H9 (cell line): Measurements from ENCODE around the gene SMARCC2. TPM values are rescaled to one million over a fixed set of nuclear protein-coding genes. Genes with fewer than 3 reads are reported as not detected.

ENCODE experiments used
- DNase-seq: peaks from one replicate; pipeline ENCODE4 v3.0.0-alpha.2; 2017
- H2AFZ ChIP-seq: one replicate; pipeline ENCODE4 v1.6.1; 2013; ENCODE audit warnings: mild to moderate bottlenecking, low read length, control low read depth, moderate library complexity
- H2AK5ac ChIP-seq: 2 replicates; pipeline ENCODE4 v1.6.1; 2013; ENCODE audit warnings: low read length, control low read depth, mixed read lengths; ENCODE audit not compliant: insufficient read length
- H2BK120ac ChIP-seq: one replicate; pipeline ENCODE4 v1.6.1; 2013; ENCODE audit warnings: low read depth, mild to moderate bottlenecking, low read length, control low read depth, inconsistent platforms; ENCODE audit not compliant: poor library complexity, severe bottlenecking
- H2BK12ac ChIP-seq: 2 replicates; pipeline ENCODE4 v1.6.1; 2013; ENCODE audit warnings: low read length, control low read depth, mixed read lengths, low read depth; ENCODE audit not compliant: insufficient read length
- H2BK15ac ChIP-seq: 2 replicates; pipeline ENCODE4 v1.6.1; 2013; ENCODE audit warnings: low read depth, low read length, control low read depth
- H2BK20ac ChIP-seq: one replicate; pipeline ENCODE4 v1.6.1; 2013; ENCODE audit warnings: low read depth, mild to moderate bottlenecking, low read length, control low read depth, inconsistent platforms; ENCODE audit not compliant: poor library complexity, severe bottlenecking
- H2BK5ac ChIP-seq: 2 replicates; pipeline ENCODE4 v1.6.1; 2013; ENCODE audit warnings: low read length, control low read depth, mixed read lengths; ENCODE audit not compliant: insufficient read length
- H3K14ac ChIP-seq: 2 replicates; pipeline ENCODE4 v1.6.1; 2013; ENCODE audit warnings: low read length, control low read depth; ENCODE audit not compliant: insufficient read depth
- H3K18ac ChIP-seq: 2 replicates; pipeline ENCODE4 v1.6.1; 2013; ENCODE audit warnings: low read depth, mild to moderate bottlenecking, mixed read lengths, low read length, control low read depth; ENCODE audit not compliant: insufficient read length
- H3K23ac ChIP-seq: 2 replicates; pipeline ENCODE4 v1.6.1; 2013; ENCODE audit warnings: low read length, control low read depth, mixed read lengths, low read depth; ENCODE audit not compliant: insufficient read length
- H3K23me2 ChIP-seq: 2 replicates; pipeline ENCODE4 v1.6.1; 2013; ENCODE audit warnings: low read depth, mild to moderate bottlenecking, mixed read lengths, low read length, control low read depth; ENCODE audit not compliant: insufficient read length, poor library complexity, severe bottlenecking
- H3K27ac ChIP-seq: 2 replicates; pipeline ENCODE4 v1.5.1; 2013; ENCODE audit warnings: low read length, control low read depth, mixed read lengths, low read depth; ENCODE audit not compliant: insufficient read length
- H3K27me3 ChIP-seq: 2 replicates; pipeline ENCODE4 v1.6.1; 2013; ENCODE audit warnings: low read length, control low read depth, inconsistent platforms; ENCODE audit not compliant: insufficient read depth
- H3K4ac ChIP-seq: 2 replicates; pipeline ENCODE4 v1.6.1; 2013; ENCODE audit warnings: low read depth, mild to moderate bottlenecking, control low read depth, inconsistent platforms, low read length, moderate library complexity
- H3K4me1 ChIP-seq: 2 replicates; pipeline ENCODE4 v1.6.1; 2013; ENCODE audit warnings: low read length, control low read depth, inconsistent platforms; ENCODE audit not compliant: insufficient read depth
- H3K4me2 ChIP-seq: 2 replicates; pipeline ENCODE4 v1.6.1; 2013; ENCODE audit warnings: low read length, control low read depth, mixed read lengths; ENCODE audit not compliant: insufficient read length, insufficient read depth
- H3K56ac ChIP-seq: 2 replicates; pipeline ENCODE4 v1.6.1; 2013; ENCODE audit warnings: low read depth, mild to moderate bottlenecking, mixed read lengths, low read length, control low read depth; ENCODE audit not compliant: insufficient read length
- H3K79me1 ChIP-seq: 2 replicates; pipeline ENCODE4 v1.6.1; 2013; ENCODE audit warnings: low read depth, mild to moderate bottlenecking, moderate library complexity, low read length, control low read depth, inconsistent platforms; ENCODE audit not compliant: insufficient read depth, poor library complexity, severe bottlenecking
- H3K79me2 ChIP-seq: 2 replicates; pipeline ENCODE4 v1.6.1; 2013; ENCODE audit warnings: low read length, control low read depth, inconsistent platforms; ENCODE audit not compliant: insufficient read depth
- H3K9ac ChIP-seq: 2 replicates; pipeline ENCODE4 v1.6.1; 2013; ENCODE audit warnings: low read length, control low read depth, mixed read lengths; ENCODE audit not compliant: insufficient read length; ENCODE audit errors: extremely low read depth
- H3K9me3 ChIP-seq: one replicate; pipeline ENCODE4 v1.6.1; 2013; ENCODE audit warnings: low read depth, low read length, inconsistent platforms; ENCODE audit not compliant: control insufficient read depth
- H3T11ph ChIP-seq: one replicate; pipeline ENCODE4 v1.6.1; 2013; ENCODE audit warnings: mild to moderate bottlenecking, low read length, control low read depth, inconsistent platforms
- H4K20me1 ChIP-seq: one replicate; pipeline ENCODE4 v1.6.1; 2013; ENCODE audit not compliant: control insufficient read depth, insufficient read length, insufficient read depth
- H4K5ac ChIP-seq: 2 replicates; pipeline ENCODE4 v1.6.1; 2013; ENCODE audit warnings: low read depth, mild to moderate bottlenecking, mixed read lengths, low read length, control low read depth; ENCODE audit not compliant: insufficient read length
- H4K8ac ChIP-seq: replicated peaks from 2 replicates; pipeline ENCODE4 v1.6.1; 2013; ENCODE audit warnings: low read length, control low read depth, mixed read lengths, low read depth; ENCODE audit not compliant: insufficient read length
- H4K91ac ChIP-seq: 2 replicates; pipeline ENCODE4 v1.6.1; 2013; ENCODE audit warnings: low read depth, mild to moderate bottlenecking, moderate library complexity, mixed read lengths, low read length, control low read depth; ENCODE audit not compliant: insufficient read length
- H3K27ac Mint-ChIP-seq, 3 experiments: 2 replicates in 2 of 3; 3 replicates in 1 of 3; pipeline ENCODE4 v1.8.0; 2020 to 2021; ENCODE audit warnings: mixed read lengths in 3 of 3, mild to moderate bottlenecking in 1 of 3, moderate library complexity in 1 of 3
- H3K27me3 Mint-ChIP-seq: 2 replicates; pipeline ENCODE4 v1.8.0; 2021; ENCODE audit warnings: low read depth, mild to moderate bottlenecking, moderate library complexity, mixed read lengths
- H3K36me3 Mint-ChIP-seq, 3 experiments: 2 replicates in 2 of 3; 3 replicates in 1 of 3; pipeline ENCODE4 v1.8.0; 2020 to 2021; ENCODE audit warnings: low read depth in 3 of 3, mixed read lengths in 3 of 3; ENCODE audit not compliant: insufficient read depth in 1 of 3
- H3K4me1 Mint-ChIP-seq, 2 experiments: 2 replicates each; pipeline ENCODE4 v1.8.0; 2020; ENCODE audit warnings: mixed read lengths in 2 of 2
- H3K4me3 Mint-ChIP-seq, 2 experiments: 2 replicates in 1 of 2; 3 replicates in 1 of 2; pipeline ENCODE4 v1.8.0; 2020 to 2021; ENCODE audit warnings: mild to moderate bottlenecking in 2 of 2, mixed read lengths in 2 of 2, moderate library complexity in 1 of 2
- H3K9me3 Mint-ChIP-seq, 2 experiments: 2 replicates in 1 of 2; 3 replicates in 1 of 2; pipeline ENCODE4 v1.8.0; 2020; ENCODE audit warnings: mild to moderate bottlenecking in 2 of 2, mixed read lengths in 2 of 2, moderate library complexity in 1 of 2
- CTCF ChIP-seq: fragments of 200-600 bp; sonication (generic); conservative IDR thresholded peaks from 3 replicates; pipeline ENCODE4 v1.8.0; 2021; ENCODE audit warnings: antibody characterized with exemption, mild to moderate bottlenecking
- WGBS: extraction: QIAGEN DNeasy Blood & Tissue Kit; methylation state at CpG from one replicate; pipeline ENCODE4 v1.1.7; 2013; ENCODE audit warnings: missing lambda C conversion rate, low lambda C conversion rate, mixed read lengths; ENCODE audit not compliant: insufficient read length; ENCODE audit errors: extremely low coverage; 5-methylcytosine and 5-hydroxymethylcytosine counted together
- total RNA-seq: library from RNA; stranded (reverse); gene quantifications from 2 replicates; pipeline ENCODE4 v1.2.1, GENCODE V29; 2021

SMARCC2 gene
- total RNA-seq, 1 experiment from 2014 or later, result 86.9 TPM

- Histone ChIP-seq H2BK5ac (no peak overlapping the region), H3K79me2 (peaks cover 8% of the 10 kb centered on the region; the same call in 1 of the 2 replicates), H3K4me2 (peak overlapping the region; percentile 86), H3K4ac (no peak overlapping the region), H3T11ph (no peak overlapping the region), H3K23me2 (peaks cover 12% of the 10 kb centered on the region), H2BK120ac (peak overlapping the region; percentile 74), H2BK20ac (no peak overlapping the region), H2BK15ac (no peak overlapping the region), H2AK5ac (no peak overlapping the region), H4K8ac (no peak overlapping the region), H2BK12ac (peak overlapping the region; percentile 31), H4K20me1 (no peaks in the 10 kb centered on the region), H3K14ac (peak overlapping the region; percentile 95; the same call in 1 of the 2 replicates), H3K23ac (no peak overlapping the region), H3K56ac (no peak overlapping the region), H3K27me3 (no peaks in the 10 kb centered on the region), H4K5ac (no peak overlapping the region), H3K18ac (peak overlapping the region; percentile 93), H2AFZ (peak overlapping the region; percentile 88), H3K9me3 (no peaks in the 10 kb centered on the region), H3K9ac (peak overlapping the region; percentile 86), H3K27ac (peak overlapping the region; percentile 48), H3K4me1 (peaks cover 8% of the 10 kb centered on the region), H3K79me1 (peaks cover 6% of the 10 kb centered on the region), H4K91ac (no peak overlapping the region)
- TF ChIP-seq CTCF, result no peak; the same call in 1 of the 3 replicates
- H3K4me3 Mint-ChIP-seq, result peak overlapping the region; percentile 94 to 98
- peak overlapping the region; percentile 97 to 99 (median 99) for H3K27ac Mint-ChIP-seq
- 0 out of 5 replicates have a peak, but pooled peaks cover 0 to 3% of the 10 kb centered on the region in 2 experiments for H3K9me3 Mint-ChIP-seq
- H3K4me1 Mint-ChIP-seq, result peaks cover 24 to 27% of the 10 kb centered on the region in 2 experiments
- peaks cover 27 to 43% (median 38%) of the 10 kb centered on the region in 3 experiments; a peak in 6 of 7 replicates for H3K36me3 Mint-ChIP-seq
- peaks cover 3% of the 10 kb centered on the region; the same call in 1 of the 2 replicates for H3K27me3 Mint-ChIP-seq
- peak; percentile 96 for DNase-seq
- WGBS, result no CpG with 5 or more reads among the region's 42 CpGs
These were observed 823 bp upstream of the SMARCC2 start for GRCh38 chr12:56189918-56190694.
